GM19043 (cell line): ENCODE measurements around the gene OBP2A.
"Not testable (repeated sequence)": the region's sequence is repeated elsewhere in the genome, so short reads cannot be mapped to it uniquely, and the experiment has no call there.

ENCODE experiments used
- ATAC-seq: cut with Tn5 transposase; IDR thresholded peaks from one replicate; pipeline ENCODE4 v1.9.1; 2021; ENCODE audit warnings: low read depth; ENCODE audit not compliant: unreplicated experiment

OBP2A gene

GRCh38 chr9:135509458-135509857 is 36.5 kb upstream of the OBP2A start:
- ATAC-seq = no peak

GRCh38 chr9:135512241-135512603 is 33.7 kb upstream of the OBP2A start:
- ATAC-seq = no peak

GRCh38 chr9:135512904-135513303 is 33.0 kb upstream of the OBP2A start:
- no peak for ATAC-seq

GRCh38 chr9:135513351-135513846 is 32.5 kb upstream of the OBP2A start:
- no peak for ATAC-seq

- not testable (repeated sequence) for ATAC-seq
Measured at GRCh38 chr9:135513906-135514305, 32.0 kb upstream of the OBP2A start.

- ATAC-seq = no peak
Measured at GRCh38 chr9:135514342-135515082, 31.4 kb upstream of the OBP2A start.

GRCh38 chr9:135515083-135515951 is 30.6 kb upstream of the OBP2A start:
- no peak for ATAC-seq

- ATAC-seq = no peak
Measured at GRCh38 chr9:135516132-135516860, 29.6 kb upstream of the OBP2A start.

- no peak for ATAC-seq
Measured at GRCh38 chr9:135517407-135517822, 28.5 kb upstream of the OBP2A start.

- no peak for ATAC-seq
Measured at GRCh38 chr9:135519179-135519971, 26.6 kb upstream of the OBP2A start.

GRCh38 chr9:135520916-135521607 is 24.9 kb upstream of the OBP2A start, which contains the start of gene LCN1:
Gene LCN1 (plus strand): TSS chr9:135521440. CDS start chr9:135521498, 58 bp downstream.
- ATAC-seq = no peak

- ATAC-seq = no peak
Measured at GRCh38 chr9:135521608-135522095, 24.3 kb upstream of the OBP2A start.

- ATAC-seq = no peak
Measured at GRCh38 chr9:135522137-135522877, 23.6 kb upstream of the OBP2A start.

- ATAC-seq = no peak
Measured at GRCh38 chr9:135522931-135523330, 23.0 kb upstream of the OBP2A start.

- ATAC-seq = no peak
Measured at GRCh38 chr9:135523521-135524129, 22.3 kb upstream of the OBP2A start.

GRCh38 chr9:135524130-135524861 is 21.6 kb upstream of the OBP2A start:
- ATAC-seq = no peak

- ATAC-seq = no peak
Measured at GRCh38 chr9:135525241-135526088, 20.5 kb upstream of the OBP2A start.
